Inflammatory macrophage (primary cell): ENCODE results near the gene GALE.
"Not testable (repeated sequence)": the region's sequence is repeated elsewhere in the genome, so short reads cannot be mapped to it uniquely, and the experiment has no call there.

Source experiments
- DNase-seq, 2 donors: peaks; one replicate each; pipeline ENCODE4 v3.0.0-alpha.2; 2020 to 2022

The GALE gene

GRCh38 chr1:23792151-23792945 is 8.2 kb downstream of the GALE start:
- no peak for DNase-seq

- DNase-seq: no peak
Observed at GRCh38 chr1:23791516-23792047, 9.0 kb downstream of the GALE start.

- peak; percentile 94 to 96 for DNase-seq
Observed at GRCh38 chr1:23790696-23791515, 9.6 kb downstream of the GALE start, which contains the start of gene LYPLA2. LYPLA2 (plus strand) TSS chr1:23791145; CDS start chr1:23792683, 1,538 bp downstream.

GRCh38 chr1:23788695-23789094 is 11.9 kb downstream of the GALE start:
- no peak for DNase-seq

GRCh38 chr1:23787701-23788100 is 12.9 kb downstream of the GALE start:
- DNase-seq: no peak

- no peak for DNase-seq
Observed at GRCh38 chr1:23784846-23785245, 15.7 kb downstream of the GALE start.

GRCh38 chr1:23783141-23783540 is 17.4 kb downstream of the GALE start:
- not testable (repeated sequence) for DNase-seq

- peak in 1 of 2 donors; percentile 26 for DNase-seq
Observed at GRCh38 chr1:23779826-23780371, 20.7 kb downstream of the GALE start.

GRCh38 chr1:23777979-23778814 is 22.4 kb downstream of the GALE start, which contains the start of gene PITHD1:
PITHD1 (plus strand) TSS chr1:23778418; CDS start chr1:23778516, 98 bp downstream.
- peak; percentile 83 to 89 for DNase-seq

- DNase-seq: no peak
Observed at GRCh38 chr1:23776217-23776616, 24.3 kb downstream of the GALE start.

GRCh38 chr1:23774174-23774880 is 26.2 kb downstream of the GALE start:
- DNase-seq: no peak

- no peak for DNase-seq
Observed at GRCh38 chr1:23772854-23773242, 27.7 kb downstream of the GALE start.

GRCh38 chr1:23772049-23772853 is 28.3 kb downstream of the GALE start:
- peak; percentile 88 to 89 for DNase-seq

- no peak for DNase-seq
Observed at GRCh38 chr1:23768733-23769132, 31.8 kb downstream of the GALE start.

- DNase-seq: no peak
Observed at GRCh38 chr1:23763041-23763577, 37.4 kb downstream of the GALE start.

GRCh38 chr1:23759277-23759676 is 41.3 kb downstream of the GALE start:
- DNase-seq: no peak

- DNase-seq: no peak
Observed at GRCh38 chr1:23757812-23758211, 42.7 kb downstream of the GALE start.

- DNase-seq: no peak
Observed at GRCh38 chr1:23756676-23757075, 43.9 kb downstream of the GALE start.

- no peak for DNase-seq
Observed at GRCh38 chr1:23752909-23753308, 47.6 kb downstream of the GALE start.

GRCh38 chr1:23751815-23752200 is 48.7 kb downstream of the GALE start:
- DNase-seq: no peak
